ENCODE measurements around the gene CD82. TPM values are rescaled to one million over a fixed set of nuclear protein-coding genes. Genes with fewer than 3 reads are reported as not detected.

The CD82 gene
- total RNA-seq, 4 donors from 2014 or later = 10.2 to 26.3 (median 20.8) TPM

- DNase-seq = no peak
- no peak for TF ChIP-seq POLR2A (IDR thresholded peaks at IDR 0.05)
- peak in 3 of 4 experiments; percentile 22 to 32 (median 28) for TF ChIP-seq CTCF (IDR thresholded peaks at IDR 0.05)
- H3K27ac ChIP-seq = peak overlapping the region in 1 of 2 donors; percentile 13
- no peaks in the 10 kb centered on the region for H3K36me3 ChIP-seq
- intact Hi-C loops (cut with DNase I; ENCODE audit: low total_unique reads) = no loop called here
- H3K27me3 ChIP-seq = no peaks in the 10 kb centered on the region
- peaks cover 0 to 15% of the 10 kb centered on the region in 2 donors for H3K4me1 ChIP-seq
- no peaks in the 10 kb centered on the region for H3K9me3 ChIP-seq
- no peak overlapping the region for H3K4me3 ChIP-seq
Observed at GRCh38 chr11:44632466-44633123, 67.1 kb downstream of the CD82 start.

DNA sequence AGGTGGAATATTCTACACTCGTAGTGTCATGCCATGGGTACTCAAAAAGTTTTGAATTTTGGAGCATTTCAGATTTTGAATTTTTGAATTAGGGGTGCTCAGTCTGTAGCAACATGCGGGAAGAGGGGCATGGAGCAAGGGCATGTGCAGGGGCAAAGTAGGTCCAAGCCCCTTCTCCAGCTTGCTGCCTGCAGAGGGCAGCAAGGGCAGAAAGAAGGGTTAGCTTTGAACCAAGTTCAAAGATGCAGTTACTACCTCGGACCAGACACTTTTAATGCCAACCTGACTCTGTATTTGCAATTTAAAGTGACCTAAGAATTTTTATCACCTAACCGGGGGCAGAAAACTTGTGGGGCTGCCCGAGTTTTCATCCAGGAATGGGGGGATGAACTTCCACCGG lies 68.2 kb downstream of the CD82 start:
- Histone ChIP-seq H3K4me1 (peaks cover 0 to 15% of the 10 kb centered on the region in 2 donors), H3K27ac (peak overlapping the region in 1 of 2 donors; percentile 65), H3K27me3 (no peaks in the 10 kb centered on the region), H3K9me3 (no peaks in the 10 kb centered on the region), H3K4me3 (no peak overlapping the region), H3K36me3 (no peaks in the 10 kb centered on the region)
- TF ChIP-seq POLR2A (IDR thresholded peaks at IDR 0.05) (no peak), CTCF (IDR thresholded peaks at IDR 0.05) (no peak)
- intact Hi-C loops (cut with DNase I; ENCODE audit: low total_unique reads) = no loop called here
- no peak for DNase-seq

DNA sequence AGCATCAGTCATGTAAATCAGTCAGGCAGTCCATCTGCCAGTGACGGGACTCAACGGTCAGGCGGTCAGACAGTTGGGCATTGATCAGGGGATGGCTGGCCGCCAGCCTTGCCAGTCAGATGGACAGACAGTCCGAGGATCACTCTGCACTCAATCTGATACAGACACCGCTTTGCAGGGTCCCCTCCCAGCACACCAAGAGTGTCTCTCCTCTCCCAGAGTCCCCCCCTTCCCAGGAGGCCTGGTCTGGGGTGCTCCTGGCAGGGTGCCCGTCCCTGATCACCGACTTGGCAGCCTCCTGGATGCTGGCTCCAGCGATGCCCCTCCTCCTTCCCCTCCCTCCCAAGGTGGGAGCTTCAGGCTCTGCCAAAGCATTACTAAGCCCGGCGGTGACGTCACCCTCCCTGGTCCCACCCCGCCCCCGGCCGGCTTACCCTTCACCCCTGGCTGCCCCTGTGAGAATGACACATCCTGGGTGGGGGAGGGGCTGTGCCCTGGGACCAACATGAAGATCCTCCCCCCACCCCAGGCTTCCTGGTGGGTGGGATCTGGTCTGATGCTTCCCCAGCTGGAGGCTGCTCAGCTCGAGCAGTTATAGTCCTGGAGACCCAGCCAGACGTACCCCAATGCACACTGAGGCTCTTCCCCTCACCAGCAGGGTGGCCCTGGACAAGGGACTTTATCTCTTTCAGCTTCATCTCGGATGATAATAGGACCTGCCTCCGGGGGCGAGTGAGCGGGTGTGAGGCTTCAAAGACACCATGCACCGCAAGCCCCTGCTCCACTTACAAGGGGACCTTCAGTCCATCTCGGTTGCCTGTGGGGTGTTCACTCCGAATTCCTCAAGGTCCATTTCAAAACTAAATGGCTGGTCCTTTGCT lies 69.2 kb downstream of the CD82 start:
- DNase-seq = peak; percentile 87 to 94
- H3K27me3 ChIP-seq = no peaks in the 10 kb centered on the region
- intact Hi-C loops (cut with DNase I; ENCODE audit: low total_unique reads) = no loop called here
- no peaks in the 10 kb centered on the region for H3K9me3 ChIP-seq
- peaks cover 0 to 15% of the 10 kb centered on the region in 2 donors for H3K4me1 ChIP-seq
- no peaks in the 10 kb centered on the region for H3K36me3 ChIP-seq
- peak in 1 of 4 experiments; percentile 11 for TF ChIP-seq CTCF (IDR thresholded peaks at IDR 0.05)
- TF ChIP-seq POLR2A (IDR thresholded peaks at IDR 0.05) = no peak
- H3K27ac ChIP-seq = peak overlapping the region in 1 of 2 donors; percentile 65
- H3K4me3 ChIP-seq = no peak overlapping the region

- DNase-seq = no peak
- Histone ChIP-seq H3K4me3 (no peak overlapping the region), H3K9me3 (no peaks in the 10 kb centered on the region), H3K4me1 (peaks cover 0 to 15% of the 10 kb centered on the region in 2 donors), H3K27me3 (no peaks in the 10 kb centered on the region), H3K36me3 (no peaks in the 10 kb centered on the region), H3K27ac (no peak overlapping the region)
- TF ChIP-seq POLR2A (IDR thresholded peaks at IDR 0.05) (no peak), CTCF (IDR thresholded peaks at IDR 0.05) (no peak)
- intact Hi-C loops (cut with DNase I; ENCODE audit: low total_unique reads) = no loop called here
Observed at GRCh38 chr11:44637487-44637886, 72.0 kb downstream of the CD82 start.

DNA sequence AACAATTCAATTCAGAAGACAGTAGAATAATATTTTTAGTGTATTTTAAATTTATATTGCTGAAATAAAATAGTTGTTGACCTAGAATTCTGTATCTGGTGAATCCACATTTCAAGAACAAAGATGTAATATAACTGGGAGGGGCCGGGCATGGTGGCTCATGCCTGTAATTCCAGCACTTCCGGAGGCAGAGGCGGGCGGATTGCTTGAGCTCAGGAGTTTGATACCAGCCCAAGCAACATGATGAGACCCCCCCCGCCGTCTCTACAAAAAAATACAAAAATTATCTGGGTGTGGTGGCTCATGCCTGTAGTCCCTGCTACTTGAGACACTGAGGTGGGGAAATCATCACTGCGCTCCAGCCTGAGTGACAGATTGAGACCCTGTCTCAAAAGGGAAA lies 72.6 kb downstream of the CD82 start:
- H3K27ac ChIP-seq = no peak overlapping the region

More for the DNA sequence above, 72.6 kb downstream of the CD82 start:
- Histone ChIP-seq H3K27me3 (no peaks in the 10 kb centered on the region), H3K36me3 (no peaks in the 10 kb centered on the region), H3K9me3 (no peaks in the 10 kb centered on the region), H3K4me1 (peaks cover 0 to 15% of the 10 kb centered on the region in 2 donors), H3K4me3 (no peak overlapping the region)
- intact Hi-C loops (cut with DNase I; ENCODE audit: low total_unique reads) = no loop called here
- TF ChIP-seq POLR2A (IDR thresholded peaks at IDR 0.05) (no peak), CTCF (IDR thresholded peaks at IDR 0.05) (no peak)
- no peak for DNase-seq
